Keratinocyte (primary cell): ENCODE results near the gene MCF2L2. TPM values are rescaled to one million over a fixed set of nuclear protein-coding genes. Genes with fewer than 3 reads are reported as not detected.

Source experiments
- DNase-seq: peaks from one replicate; pipeline ENCODE4 v3.0.0-alpha.2; 2011; ENCODE audit warnings: low read depth, missing footprints, low spot score
- FAIRE-seq: peaks from 2 replicates; lab custom pipeline; 2011; peaks lifted over from hg19 to GRCh38; lab: Jason Lieb, UNC
- H2AFZ ChIP-seq: 2 replicates; pipeline ENCODE4 v1.6.0; 2012; ENCODE audit warnings: low read length, control low read depth, inconsistent platforms; ENCODE audit not compliant: control insufficient read depth
- H3K27ac ChIP-seq: 2 replicates; pipeline ENCODE4 v1.5.1; 2011; ENCODE audit warnings: low read length; ENCODE audit not compliant: control insufficient read depth, insufficient read depth
- H3K27me3 ChIP-seq: 3 replicates; pipeline ENCODE4 v1.6.0; 2011; ENCODE audit warnings: low read length; ENCODE audit not compliant: control insufficient read depth, insufficient read depth; ENCODE audit errors: extremely low read depth
- H3K36me3 ChIP-seq, 2 experiments: 2 replicates in 1 of 2; 3 replicates in 1 of 2; pipeline ENCODE4 v1.5.1; 2011; ENCODE audit warnings: low read length in 2 of 2, mild to moderate bottlenecking in 1 of 2; ENCODE audit not compliant: control insufficient read depth in 2 of 2, insufficient read depth in 2 of 2; ENCODE audit errors: extremely low read depth in 1 of 2
- H3K4me1 ChIP-seq: 3 replicates; pipeline ENCODE4 v1.5.1; 2011; ENCODE audit warnings: low read length; ENCODE audit not compliant: control insufficient read depth, insufficient read depth; ENCODE audit errors: extremely low read depth
- H3K4me2 ChIP-seq: 3 replicates; pipeline ENCODE4 v1.6.0; 2011; ENCODE audit warnings: low read depth, low read length; ENCODE audit not compliant: control insufficient read depth, insufficient read depth; ENCODE audit errors: extremely low read depth
- H3K4me3 ChIP-seq, 3 experiments: fragments of 200-600 bp in 1 of 3; sonication (generic) in 1 of 3; 2 replicates in 2 of 3; 3 replicates in 1 of 3; pipeline ENCODE4 v1.5.1; 2011 to 2016; ENCODE audit warnings: low read length in 3 of 3, mild to moderate bottlenecking in 3 of 3, control low read depth in 2 of 3, inconsistent platforms in 1 of 3, low read depth in 1 of 3, mixed read lengths in 1 of 3, mixed run types in 1 of 3, moderate library complexity in 1 of 3; ENCODE audit not compliant: control insufficient read depth in 2 of 3, insufficient read depth in 2 of 3; ENCODE audit errors: extremely low read depth in 1 of 3
- H3K79me2 ChIP-seq: 2 replicates; pipeline ENCODE4 v1.6.0; 2012; ENCODE audit warnings: low read length; ENCODE audit not compliant: control insufficient read depth, insufficient read depth
- H3K9ac ChIP-seq: 3 replicates; pipeline ENCODE4 v1.6.0; 2011; ENCODE audit warnings: low read length; ENCODE audit not compliant: control insufficient read depth, insufficient read depth; ENCODE audit errors: extremely low read depth
- H3K9me1 ChIP-seq: 3 replicates; pipeline ENCODE4 v1.6.0; 2011; ENCODE audit warnings: low read length; ENCODE audit not compliant: control insufficient read depth, insufficient read depth; ENCODE audit errors: extremely low read depth
- H3K9me3 ChIP-seq: 2 replicates; pipeline ENCODE4 v1.5.1; 2012; ENCODE audit warnings: low read depth, low read length; ENCODE audit not compliant: control insufficient read depth
- H4K20me1 ChIP-seq: 3 replicates; pipeline ENCODE4 v1.6.0; 2011; ENCODE audit warnings: low read length; ENCODE audit not compliant: control insufficient read depth, insufficient read depth; ENCODE audit errors: extremely low read depth
- EZH2 ChIP-seq: IDR thresholded peaks from one replicate; pipeline ENCODE4 v1.6.1; 2012; ENCODE audit warnings: inconsistent platforms, mild to moderate bottlenecking, low read length, moderate library complexity
- dilution Hi-C: fragments of 300-500 bp; cut with MboI; formaldehyde crosslinking; loops from one replicate; pipeline ENCODE4 v1.7.0; 2020; ENCODE audit warnings: low sequenced_read_pairs; ENCODE audit not compliant: extremely low pct_ligation_motif_present
- polyA plus RNA-seq, 5 experiments: library from polyadenylated mRNA; depleted of rRNA in 3 of 5; stranded (reverse) in 3 of 5; stranded (forward) in 1 of 5; unstranded in 1 of 5; fragments of >200 nt; gene quantifications; 1 replicate in 1 of 5; 2 replicates in 3 of 5; 3 replicates in 1 of 5; pipeline versions ENCODE4 v1.2.1 to v1.2.3, GENCODE V29; 2011 to 2012; ENCODE audit warnings: missing spikeins in 2 of 5, low read depth in 1 of 5, low replicate concordance in 1 of 5
- TF ChIP-seq, protein P1 (sequence below), 3 experiments: IDR thresholded peaks in 1 of 3; conservative IDR thresholded peaks in 1 of 3; optimal IDR thresholded peaks in 1 of 3; 2 replicates in 2 of 3; 3 replicates in 1 of 3; pipeline versions ENCODE3 to v1.5.1; 2011; ENCODE audit warnings: low read length in 3 of 3, mild to moderate bottlenecking in 3 of 3, moderate library complexity in 2 of 3, control low read depth in 1 of 3, inconsistent platforms in 1 of 3; ENCODE audit not compliant: insufficient read depth in 2 of 3; ENCODE audit errors: extremely low read depth in 1 of 3

Gene MCF2L2
- polyA plus RNA-seq, 1 donor (not counting 4 experiments of a cell fraction or from before 2014, with no cell fraction given) = 0.26 TPM

DNA sequence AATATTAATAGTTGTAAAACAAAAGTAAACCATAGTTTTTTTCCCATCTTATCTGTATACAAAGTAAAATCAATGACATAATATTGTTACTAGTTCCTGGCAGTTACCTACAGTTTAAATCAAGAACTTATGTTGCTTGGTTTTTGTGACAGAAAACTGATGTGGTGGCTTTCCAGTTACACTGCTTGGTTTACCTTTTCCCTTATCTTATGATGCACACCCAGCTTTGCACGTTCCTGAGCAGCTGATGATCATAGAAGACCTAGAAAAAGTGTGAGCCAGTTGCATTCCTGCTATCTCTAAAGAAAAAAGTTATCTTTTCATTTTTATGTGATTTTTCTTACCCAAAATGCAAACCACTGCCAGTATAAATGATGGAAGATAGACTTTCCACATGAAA, 229.5 kb downstream of the MCF2L2 start:
- Histone ChIP-seq H3K27me3 (no peaks in the 10 kb centered on the region), H3K36me3 (no peaks in the 10 kb centered on the region), H3K9me3 (no peaks in the 10 kb centered on the region), H3K4me2 (no peak overlapping the region), H3K4me1 (no peaks in the 10 kb centered on the region), H4K20me1 (no peaks in the 10 kb centered on the region), H3K9me1 (no peaks in the 10 kb centered on the region), H3K9ac (no peak overlapping the region), H3K4me3 (no peak overlapping the region), H3K79me2 (no peaks in the 10 kb centered on the region), H2AFZ (no peak overlapping the region), H3K27ac (no peak overlapping the region)
- dilution Hi-C loops = no loop called here
- FAIRE-seq (no peak), DNase-seq (no peak)
- TF ChIP-seq, protein P1, sequence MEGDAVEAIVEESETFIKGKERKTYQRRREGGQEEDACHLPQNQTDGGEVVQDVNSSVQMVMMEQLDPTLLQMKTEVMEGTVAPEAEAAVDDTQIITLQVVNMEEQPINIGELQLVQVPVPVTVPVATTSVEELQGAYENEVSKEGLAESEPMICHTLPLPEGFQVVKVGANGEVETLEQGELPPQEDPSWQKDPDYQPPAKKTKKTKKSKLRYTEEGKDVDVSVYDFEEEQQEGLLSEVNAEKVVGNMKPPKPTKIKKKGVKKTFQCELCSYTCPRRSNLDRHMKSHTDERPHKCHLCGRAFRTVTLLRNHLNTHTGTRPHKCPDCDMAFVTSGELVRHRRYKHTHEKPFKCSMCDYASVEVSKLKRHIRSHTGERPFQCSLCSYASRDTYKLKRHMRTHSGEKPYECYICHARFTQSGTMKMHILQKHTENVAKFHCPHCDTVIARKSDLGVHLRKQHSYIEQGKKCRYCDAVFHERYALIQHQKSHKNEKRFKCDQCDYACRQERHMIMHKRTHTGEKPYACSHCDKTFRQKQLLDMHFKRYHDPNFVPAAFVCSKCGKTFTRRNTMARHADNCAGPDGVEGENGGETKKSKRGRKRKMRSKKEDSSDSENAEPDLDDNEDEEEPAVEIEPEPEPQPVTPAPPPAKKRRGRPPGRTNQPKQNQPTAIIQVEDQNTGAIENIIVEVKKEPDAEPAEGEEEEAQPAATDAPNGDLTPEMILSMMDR (optimal IDR thresholded peaks at IDR 0.05 in 1 of 3, IDR thresholded peaks at IDR 0.05 in 1 of 3, conservative IDR thresholded peaks at IDR 0.05 in 1 of 3; ENCODE audit: extremely low read depth in 1 of 3, insufficient read depth in 2 of 3, low read length in 3 of 3) = no peak
- TF ChIP-seq EZH2 = no peak

DNA sequence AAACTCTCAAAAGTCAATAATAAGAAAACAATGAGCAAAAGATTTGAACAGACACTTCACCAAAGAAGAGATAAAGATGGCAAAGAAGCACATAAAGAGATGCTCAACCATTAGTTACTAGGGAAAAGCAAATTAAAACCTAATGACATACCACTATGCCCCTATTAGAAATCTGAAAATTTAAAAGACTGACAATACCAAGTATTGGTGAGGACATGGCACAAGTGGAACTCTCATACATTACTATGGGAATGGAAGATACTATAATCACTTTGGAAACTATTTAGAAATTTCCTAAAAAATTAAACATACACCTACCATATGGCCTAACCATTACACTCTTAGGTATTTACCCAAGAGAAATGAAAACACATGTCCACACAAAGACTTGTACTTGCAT, 230.7 kb downstream of the MCF2L2 start:
- H3K9me3 ChIP-seq = no peaks in the 10 kb centered on the region
- no peak overlapping the region for H2AFZ ChIP-seq
- DNase-seq (no peak), FAIRE-seq (no peak)
- H3K36me3 ChIP-seq = no peaks in the 10 kb centered on the region
- H3K4me2 ChIP-seq = no peak overlapping the region
- H3K27ac ChIP-seq = no peak overlapping the region
- H3K9ac ChIP-seq = no peak overlapping the region
- no peaks in the 10 kb centered on the region for H4K20me1 ChIP-seq
- H3K79me2 ChIP-seq = no peaks in the 10 kb centered on the region
- H3K4me3 ChIP-seq = no peak overlapping the region
- no peaks in the 10 kb centered on the region for H3K9me1 ChIP-seq
- dilution Hi-C loops = no loop called here
- TF ChIP-seq, protein P1 (optimal IDR thresholded peaks at IDR 0.05 in 1 of 3, IDR thresholded peaks at IDR 0.05 in 1 of 3, conservative IDR thresholded peaks at IDR 0.05 in 1 of 3; ENCODE audit: extremely low read depth in 1 of 3, insufficient read depth in 2 of 3, low read length in 3 of 3) = no peak
- no peaks in the 10 kb centered on the region for H3K4me1 ChIP-seq
- no peaks in the 10 kb centered on the region for H3K27me3 ChIP-seq
